Measurements from ENCODE around the gene STAT3. TPM values are rescaled to one million over a fixed set of nuclear protein-coding genes. Genes with fewer than 3 reads are reported as not detected.

The STAT3 gene
- total RNA-seq, 2 experiments from 2014 or later = 14.8 to 28.7 TPM

Other genes with a start within 250 kb of the STAT3 start
- gene RAB5C, start 233.5 kb downstream of the STAT3 start, total RNA-seq (2014; rRNA removed; shearing (Covaris generic)) = 37.3 and 50.1 TPM in 2 replicates
- 60.6 and 61.2 TPM in 2 replicates for gene RAB5C, start 233.5 kb downstream of the STAT3 start, total RNA-seq (2022)
- gene KCNH4, start 207.3 kb downstream of the STAT3 start, total RNA-seq (2014; rRNA removed; shearing (Covaris generic)) = not detected in 2 replicates
- gene KCNH4, start 207.3 kb downstream of the STAT3 start, total RNA-seq (2022) = not detected in 2 replicates
- not detected in 2 replicates for gene HCRT, start 203.0 kb downstream of the STAT3 start, total RNA-seq (2014; rRNA removed; shearing (Covaris generic))
- gene HCRT, start 203.0 kb downstream of the STAT3 start, total RNA-seq (2022) = not detected in 2 replicates
- 30.0 and 30.7 TPM in 2 replicates for gene GHDC, start 193.9 kb downstream of the STAT3 start, total RNA-seq (2014; rRNA removed; shearing (Covaris generic))
- 25.0 and 33.2 TPM in 2 replicates for gene GHDC, start 193.9 kb downstream of the STAT3 start, total RNA-seq (2022)
- 32.4 and 33.3 TPM in 2 replicates for gene STAT5B, start 112.1 kb downstream of the STAT3 start, total RNA-seq (2014; rRNA removed; shearing (Covaris generic))
- gene STAT5B, start 112.1 kb downstream of the STAT3 start, total RNA-seq (2022) = 46.7 and 50.5 TPM in 2 replicates
- gene STAT5A, start 99.9 kb downstream of the STAT3 start, total RNA-seq (2014; rRNA removed; shearing (Covaris generic)) = 1.9 and 3.8 TPM in 2 replicates
- 7.9 TPM in 2 replicates for gene STAT5A, start 99.9 kb downstream of the STAT3 start, total RNA-seq (2022)
- gene CAVIN1, start 34.8 kb upstream of the STAT3 start, total RNA-seq (2014; rRNA removed; shearing (Covaris generic)) = not detected in 2 replicates
- 0.08 TPM in 1 of 2 replicates, not detected in the other for gene CAVIN1, start 34.8 kb upstream of the STAT3 start, total RNA-seq (2022)
- 19.8 and 27.2 TPM in 2 replicates for gene ATP6V0A1, start 70.4 kb upstream of the STAT3 start, total RNA-seq (2014; rRNA removed; shearing (Covaris generic))
- 33.4 and 46.9 TPM in 2 replicates for gene ATP6V0A1, start 70.4 kb upstream of the STAT3 start, total RNA-seq (2022)
- gene NAGLU, start 147.8 kb upstream of the STAT3 start, total RNA-seq (2014; rRNA removed; shearing (Covaris generic)) = 25.3 and 37.6 TPM in 2 replicates
- 42.8 and 46.6 TPM in 2 replicates for gene NAGLU, start 147.8 kb upstream of the STAT3 start, total RNA-seq (2022)
- gene HSD17B1, start 164.5 kb upstream of the STAT3 start, total RNA-seq (2014; rRNA removed; shearing (Covaris generic)) = 1.1 and 2.5 TPM in 2 replicates
- 2.1 and 2.2 TPM in 2 replicates for gene HSD17B1, start 164.5 kb upstream of the STAT3 start, total RNA-seq (2022)
- gene COASY, start 173.7 kb upstream of the STAT3 start, total RNA-seq (2014; rRNA removed; shearing (Covaris generic)) = 32.6 and 42.9 TPM in 2 replicates
- gene COASY, start 173.7 kb upstream of the STAT3 start, total RNA-seq (2022) = 123 and 125 TPM in 2 replicates
- gene MLX, start 178.7 kb upstream of the STAT3 start, total RNA-seq (2014; rRNA removed; shearing (Covaris generic)) = 31.6 and 33.6 TPM in 2 replicates
- gene MLX, start 178.7 kb upstream of the STAT3 start, total RNA-seq (2022) = 51.2 and 53.5 TPM in 2 replicates
- gene PSMC3IP, start 189.3 kb upstream of the STAT3 start, total RNA-seq (2014; rRNA removed; shearing (Covaris generic)) = 27.3 and 40.5 TPM in 2 replicates
- 33.3 and 36.4 TPM in 2 replicates for gene PSMC3IP, start 189.3 kb upstream of the STAT3 start, total RNA-seq (2022)
- 33.5 and 34.1 TPM in 2 replicates for gene RETREG3, start 220.9 kb upstream of the STAT3 start, total RNA-seq (2014; rRNA removed; shearing (Covaris generic))
- gene RETREG3, start 220.9 kb upstream of the STAT3 start, total RNA-seq (2022) = 50.5 and 54.5 TPM in 2 replicates
- 93.7 and 113 TPM in 2 replicates for gene TUBG1, start 221.2 kb upstream of the STAT3 start, total RNA-seq (2014; rRNA removed; shearing (Covaris generic))
- 112 and 114 TPM in 2 replicates for gene TUBG1, start 221.2 kb upstream of the STAT3 start, total RNA-seq (2022)